GM12872 (cell line): ENCODE measurements around the gene MFSD6.

Source experiments
- TF ChIP-seq, protein P1 (sequence below): IDR thresholded peaks from 3 replicates; pipeline ENCODE4 v1.5.1; 2011; ENCODE audit warnings: low read depth, mild to moderate bottlenecking, low read length, moderate library complexity; ENCODE audit not compliant: insufficient read depth

The MFSD6 gene

DNA sequence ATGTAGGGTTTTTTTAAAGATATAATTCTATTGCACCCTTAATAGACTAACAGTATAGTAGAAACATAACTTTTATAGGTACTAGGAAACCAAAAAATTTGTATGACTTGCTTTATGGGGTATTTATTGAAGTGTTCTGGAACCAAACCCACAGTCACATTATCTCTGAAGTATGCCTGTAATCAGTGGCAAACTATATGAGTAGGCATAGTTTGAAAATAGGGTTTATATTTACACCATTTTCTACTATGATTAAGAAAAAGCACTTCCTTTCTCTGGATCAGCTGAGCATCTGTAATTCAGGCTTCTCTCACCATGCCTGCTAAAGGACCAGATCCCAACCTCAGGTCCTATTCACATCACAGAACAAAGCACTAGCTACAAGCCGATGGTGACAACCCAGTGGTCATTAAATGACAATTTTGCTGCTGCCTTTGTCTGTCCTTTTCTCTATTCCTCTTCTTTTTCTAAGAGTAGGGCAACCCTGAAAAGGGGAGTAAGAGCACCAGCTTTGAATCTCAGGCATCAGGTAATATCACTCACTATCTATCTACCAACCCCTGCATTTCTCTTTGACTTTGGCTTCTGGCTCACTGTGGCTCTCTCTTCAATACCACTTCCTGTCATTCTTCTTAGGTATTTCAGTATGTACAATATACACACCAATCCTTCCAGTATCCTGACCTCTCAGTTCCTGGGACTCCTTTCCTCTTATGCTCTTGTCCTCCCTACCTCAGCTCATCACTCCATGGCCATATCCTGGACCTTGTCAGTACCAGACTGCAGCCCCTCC, 112.0 kb downstream of the MFSD6 start:
- TF ChIP-seq, protein P1, sequence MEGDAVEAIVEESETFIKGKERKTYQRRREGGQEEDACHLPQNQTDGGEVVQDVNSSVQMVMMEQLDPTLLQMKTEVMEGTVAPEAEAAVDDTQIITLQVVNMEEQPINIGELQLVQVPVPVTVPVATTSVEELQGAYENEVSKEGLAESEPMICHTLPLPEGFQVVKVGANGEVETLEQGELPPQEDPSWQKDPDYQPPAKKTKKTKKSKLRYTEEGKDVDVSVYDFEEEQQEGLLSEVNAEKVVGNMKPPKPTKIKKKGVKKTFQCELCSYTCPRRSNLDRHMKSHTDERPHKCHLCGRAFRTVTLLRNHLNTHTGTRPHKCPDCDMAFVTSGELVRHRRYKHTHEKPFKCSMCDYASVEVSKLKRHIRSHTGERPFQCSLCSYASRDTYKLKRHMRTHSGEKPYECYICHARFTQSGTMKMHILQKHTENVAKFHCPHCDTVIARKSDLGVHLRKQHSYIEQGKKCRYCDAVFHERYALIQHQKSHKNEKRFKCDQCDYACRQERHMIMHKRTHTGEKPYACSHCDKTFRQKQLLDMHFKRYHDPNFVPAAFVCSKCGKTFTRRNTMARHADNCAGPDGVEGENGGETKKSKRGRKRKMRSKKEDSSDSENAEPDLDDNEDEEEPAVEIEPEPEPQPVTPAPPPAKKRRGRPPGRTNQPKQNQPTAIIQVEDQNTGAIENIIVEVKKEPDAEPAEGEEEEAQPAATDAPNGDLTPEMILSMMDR: no peak

DNA sequence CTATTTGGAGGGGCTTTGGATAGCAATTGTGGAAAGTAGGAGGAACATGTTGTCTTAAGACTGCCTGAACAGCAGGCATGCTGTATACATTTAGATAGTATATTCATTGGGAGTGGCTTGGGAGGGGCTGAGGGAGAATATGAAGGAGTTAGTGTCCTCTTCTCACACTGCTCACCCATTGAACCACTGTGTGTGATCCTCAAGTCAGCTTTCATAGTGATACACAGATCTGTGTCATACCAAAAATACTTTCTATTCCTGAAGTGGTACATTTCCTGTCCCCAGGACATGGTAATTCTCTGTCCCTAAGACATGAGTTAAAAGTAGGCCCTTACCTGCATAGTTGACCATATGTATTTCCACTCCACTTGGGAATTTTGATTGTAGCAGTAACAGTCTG, 116.8 kb downstream of the MFSD6 start:
- TF ChIP-seq, protein P1: no peak

DNA sequence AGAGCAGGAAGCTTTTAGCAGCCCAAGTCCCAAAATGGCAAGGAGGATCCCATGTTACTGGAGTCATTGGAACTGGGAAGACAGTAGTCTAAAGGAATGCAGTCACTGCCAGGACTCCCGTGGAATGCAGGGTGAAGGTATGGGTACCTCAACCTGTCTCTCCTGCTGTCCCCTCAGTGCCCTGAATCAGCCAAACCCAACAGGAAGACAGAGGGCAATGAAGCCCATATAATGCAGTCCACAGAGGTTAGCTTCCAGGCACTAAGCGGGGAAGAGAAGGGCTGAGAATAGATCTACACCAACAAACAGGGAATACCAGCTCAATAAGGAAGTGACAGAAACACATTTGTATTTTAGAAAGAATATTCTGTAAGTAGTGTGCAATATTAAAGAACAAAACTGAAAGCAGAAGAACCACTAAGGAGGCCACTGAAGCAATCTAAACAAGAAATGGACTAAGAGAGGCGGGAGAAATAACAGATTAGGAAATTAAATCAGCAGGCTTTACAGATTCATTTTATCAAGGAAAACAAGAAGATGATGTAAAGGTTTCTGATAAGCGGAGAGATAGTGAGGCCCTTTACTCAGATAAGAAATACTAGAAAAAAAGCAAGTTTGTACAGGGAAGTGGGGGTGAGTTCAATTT, 118.1 kb downstream of the MFSD6 start:
- TF ChIP-seq, protein P1: no peak

DNA sequence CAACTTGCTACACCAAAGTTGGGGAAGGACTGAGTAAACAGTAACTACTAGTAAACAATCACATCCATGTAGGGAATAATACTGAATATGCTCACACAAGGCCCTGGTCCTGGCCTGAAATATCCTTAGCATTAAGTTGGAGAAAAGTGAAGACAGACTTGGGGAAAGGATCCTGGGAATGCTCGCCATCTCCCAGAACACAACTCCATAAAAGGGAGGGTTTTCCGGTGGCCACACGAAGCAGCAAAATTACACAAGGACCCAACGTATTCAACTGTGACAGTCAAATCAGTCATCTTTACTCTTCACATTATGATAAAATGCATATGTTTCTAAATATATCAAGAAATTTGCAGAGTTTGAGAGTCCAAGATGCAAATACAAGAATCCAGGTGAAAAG, 119.1 kb downstream of the MFSD6 start:
- TF ChIP-seq, protein P1: no peak

DNA sequence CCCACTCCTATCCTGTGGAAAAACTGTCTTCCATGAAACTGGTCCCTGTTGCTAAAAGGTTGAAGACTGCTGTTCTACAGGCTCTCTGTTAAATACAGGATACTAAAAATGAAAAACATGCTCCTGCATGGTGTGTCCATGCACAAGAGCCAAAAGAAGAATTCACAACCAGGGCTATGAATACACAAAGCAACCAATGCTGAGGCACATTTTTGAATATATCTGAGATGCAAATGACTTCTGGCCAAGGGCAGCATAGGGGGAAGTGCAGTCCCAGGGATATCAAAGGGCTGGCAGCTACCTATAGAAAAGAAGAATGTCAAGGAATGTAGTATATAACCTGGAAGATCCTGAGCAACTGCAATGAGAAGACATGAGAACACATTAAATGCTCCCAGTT, 119.8 kb downstream of the MFSD6 start:
- TF ChIP-seq, protein P1: no peak

DNA sequence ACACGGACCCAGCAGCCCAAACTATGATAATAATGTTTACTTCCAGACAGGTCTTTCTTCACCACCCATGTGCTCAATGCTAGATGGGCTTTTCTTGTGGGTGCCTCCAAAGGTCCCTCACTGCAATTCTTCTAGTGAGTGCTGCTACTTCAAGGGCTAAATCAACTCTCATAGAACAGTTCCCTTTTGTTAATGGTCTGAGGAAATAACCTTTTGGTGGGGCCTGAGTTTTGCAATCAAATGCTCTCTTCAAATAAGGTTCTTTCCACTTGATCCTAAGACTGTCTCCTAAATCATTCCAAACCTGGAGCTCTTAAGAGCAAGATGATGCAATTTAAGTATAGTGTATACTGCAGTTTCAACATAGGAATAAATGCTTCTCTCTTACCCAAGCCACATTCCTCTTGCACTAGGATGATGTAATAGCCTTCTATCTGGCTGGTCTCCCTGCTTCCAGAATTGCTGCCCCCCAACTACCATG, 120.4 kb downstream of the MFSD6 start:
- TF ChIP-seq, protein P1: no peak

DNA sequence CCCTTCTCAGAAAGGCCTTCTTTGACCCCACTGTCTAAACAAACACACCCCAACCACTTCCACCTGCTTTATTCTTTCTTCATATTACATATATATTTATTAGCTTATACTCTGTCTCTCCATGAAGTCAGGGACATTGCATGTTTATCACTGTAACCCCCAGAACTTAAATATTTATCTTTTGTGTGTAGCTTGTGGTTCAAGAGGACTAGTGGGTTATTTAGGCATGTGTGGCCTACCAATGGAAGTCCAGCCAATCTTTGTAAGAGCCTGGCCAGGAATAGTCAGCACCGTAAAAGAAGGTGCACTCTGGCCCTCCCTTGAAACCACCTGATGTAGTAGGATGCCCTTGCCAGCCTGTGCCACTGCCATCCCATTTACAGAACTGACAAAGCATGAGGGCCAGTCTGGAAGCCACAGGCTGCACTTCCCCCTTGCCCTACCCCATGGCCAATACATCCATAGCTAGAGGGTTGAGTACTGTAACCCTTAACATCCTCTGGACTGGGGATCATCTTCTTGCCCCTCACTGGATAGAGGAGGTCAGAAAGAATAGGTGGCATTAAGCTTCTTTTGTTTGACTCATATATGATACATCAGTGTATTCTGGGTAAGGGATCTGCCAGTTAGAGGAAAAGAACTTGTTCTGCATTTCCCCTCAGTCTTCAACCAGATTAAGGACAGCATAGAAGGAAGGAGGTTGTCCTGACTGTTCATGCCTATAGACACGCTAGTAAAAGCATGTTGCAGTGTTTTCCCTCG, 121.5 kb downstream of the MFSD6 start:
- TF ChIP-seq, protein P1: no peak
